ENCODE results near the gene PACRG. TPM values are rescaled to one million over a fixed set of nuclear protein-coding genes. Genes with fewer than 3 reads are reported as not detected.

Gene PACRG
- total and polyA plus RNA-seq, 2 donors from 2014 or later, result 7.4 to 20.0 TPM

GRCh38 chr6:162700966-162701365 is 26.8 kb upstream of the PACRG start:
- H3K9ac ChIP-seq (ENCODE audit: low read length in 3 of 3), result no peak overlapping the region
- no peaks in the 10 kb centered on the region for H3K36me3 ChIP-seq (ENCODE audit: control insufficient read depth in 2 of 3, insufficient read depth in 3 of 3, low read length in 3 of 3)
- no peak for TF ChIP-seq CTCF (IDR thresholded peaks at IDR 0.05; ENCODE audit: borderline replicate concordance, extremely low read depth, insufficient read depth)
- peaks cover 0 to 4% (median 0%) of the 10 kb centered on the region in 3 donors for H3K4me1 ChIP-seq (ENCODE audit: control insufficient read depth in 2 of 3, insufficient read depth in 2 of 3, low read depth in 1 of 3, low read length in 3 of 3)
- no peaks in the 10 kb centered on the region for H3K9me3 ChIP-seq (ENCODE audit: control insufficient read depth in 2 of 3, insufficient read depth in 1 of 3, low read length in 3 of 3)
- H3K4me3 ChIP-seq (ENCODE audit: low read length in 3 of 3), result no peak overlapping the region
- no peaks in the 10 kb centered on the region for H3K27me3 ChIP-seq (ENCODE audit: control insufficient read depth, insufficient read depth, low read length)
- DNase-seq (no peak), FAIRE-seq (no peak)
- no peak overlapping the region for H3K27ac ChIP-seq (ENCODE audit: low read depth in 2 of 2, low read length in 2 of 2)
- intact Hi-C loops (cut with DNase I), result no loop called here

GRCh38 chr6:162701551-162701950 is 26.2 kb upstream of the PACRG start:
- no peak for DNase-seq
- H3K9ac ChIP-seq (ENCODE audit: low read length in 3 of 3), result no peak overlapping the region
- no peak overlapping the region for H3K4me3 ChIP-seq (ENCODE audit: low read length in 3 of 3)
- no peak for TF ChIP-seq CTCF (IDR thresholded peaks at IDR 0.05; ENCODE audit: borderline replicate concordance, extremely low read depth, insufficient read depth)
- H3K27me3 ChIP-seq (ENCODE audit: control insufficient read depth, insufficient read depth, low read length), result no peaks in the 10 kb centered on the region
- FAIRE-seq, result no peak
- H3K9me3 ChIP-seq (ENCODE audit: control insufficient read depth in 2 of 3, insufficient read depth in 1 of 3, low read length in 3 of 3), result no peaks in the 10 kb centered on the region
- intact Hi-C loops (cut with DNase I), result no loop called here
- no peaks in the 10 kb centered on the region for H3K36me3 ChIP-seq (ENCODE audit: control insufficient read depth in 2 of 3, insufficient read depth in 3 of 3, low read length in 3 of 3)
- peaks cover 0 to 4% (median 0%) of the 10 kb centered on the region in 3 donors for H3K4me1 ChIP-seq (ENCODE audit: control insufficient read depth in 2 of 3, insufficient read depth in 2 of 3, low read depth in 1 of 3, low read length in 3 of 3)
- H3K27ac ChIP-seq (ENCODE audit: low read depth in 2 of 2, low read length in 2 of 2), result no peak overlapping the region

GRCh38 chr6:162702446-162702845 is 25.3 kb upstream of the PACRG start:
- Histone ChIP-seq H3K27me3 (ENCODE audit: control insufficient read depth, insufficient read depth, low read length) (no peaks in the 10 kb centered on the region), H3K4me1 (ENCODE audit: control insufficient read depth in 2 of 3, insufficient read depth in 2 of 3, low read depth in 1 of 3, low read length in 3 of 3) (peaks cover 0 to 4% (median 0%) of the 10 kb centered on the region in 3 donors), H3K4me3 (ENCODE audit: low read length in 3 of 3) (no peak overlapping the region), H3K27ac (ENCODE audit: low read depth in 2 of 2, low read length in 2 of 2) (no peak overlapping the region), H3K36me3 (ENCODE audit: control insufficient read depth in 2 of 3, insufficient read depth in 3 of 3, low read length in 3 of 3) (no peaks in the 10 kb centered on the region), H3K9me3 (ENCODE audit: control insufficient read depth in 2 of 3, insufficient read depth in 1 of 3, low read length in 3 of 3) (no peaks in the 10 kb centered on the region), H3K9ac (ENCODE audit: low read length in 3 of 3) (no peak overlapping the region)
- TF ChIP-seq CTCF (IDR thresholded peaks at IDR 0.05; ENCODE audit: borderline replicate concordance, extremely low read depth, insufficient read depth), result no peak
- intact Hi-C loops (cut with DNase I), result no loop called here
- FAIRE-seq, result no peak
- DNase-seq, result no peak

GRCh38 chr6:162704001-162704400 is 23.8 kb upstream of the PACRG start:
- H3K9ac ChIP-seq (ENCODE audit: low read length in 3 of 3), result no peak overlapping the region
- H3K27ac ChIP-seq (ENCODE audit: low read depth in 2 of 2, low read length in 2 of 2), result no peak overlapping the region
- FAIRE-seq (no peak), DNase-seq (peak in 1 of 5 donors; percentile 7)
- no peaks in the 10 kb centered on the region for H3K27me3 ChIP-seq (ENCODE audit: control insufficient read depth, insufficient read depth, low read length)
- no peak for TF ChIP-seq CTCF (IDR thresholded peaks at IDR 0.05; ENCODE audit: borderline replicate concordance, extremely low read depth, insufficient read depth)
- intact Hi-C loops (cut with DNase I), result no loop called here
- no peaks in the 10 kb centered on the region for H3K36me3 ChIP-seq (ENCODE audit: control insufficient read depth in 2 of 3, insufficient read depth in 3 of 3, low read length in 3 of 3)
- H3K9me3 ChIP-seq (ENCODE audit: control insufficient read depth in 2 of 3, insufficient read depth in 1 of 3, low read length in 3 of 3), result no peaks in the 10 kb centered on the region
- H3K4me1 ChIP-seq (ENCODE audit: control insufficient read depth in 2 of 3, insufficient read depth in 2 of 3, low read depth in 1 of 3, low read length in 3 of 3), result peaks cover 0 to 4% (median 0%) of the 10 kb centered on the region in 3 donors
- no peak overlapping the region for H3K4me3 ChIP-seq (ENCODE audit: low read length in 3 of 3)

All from kidney (tissue), 14 donors.